ENCODE results near the gene UBIAD1.
A peak's percentile ranks its signal among the peaks of the same experiment; 100 is the strongest.

UBIAD1 gene

DNA sequence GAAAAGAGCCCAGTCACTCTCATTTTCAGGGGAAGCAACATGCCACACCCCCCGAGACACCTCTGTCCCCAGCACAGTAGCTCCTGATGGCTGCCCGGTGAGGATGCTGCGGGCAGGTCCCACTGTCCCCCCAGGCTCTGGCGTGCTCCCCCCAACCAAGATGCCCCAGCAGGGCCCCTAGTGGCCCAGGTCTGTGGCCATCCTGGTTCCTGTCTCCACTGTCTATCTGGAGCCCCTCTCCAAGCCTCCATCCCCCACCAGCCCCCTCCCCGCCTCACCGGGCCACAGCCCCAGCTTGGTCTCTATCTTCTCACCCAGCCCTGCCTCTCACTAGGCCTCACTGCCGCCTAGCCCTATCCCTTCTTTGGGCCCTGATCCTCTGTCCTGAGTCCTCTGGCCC lies 61.8 kb downstream of the UBIAD1 start:
- TF ChIP-seq, protein P1, sequence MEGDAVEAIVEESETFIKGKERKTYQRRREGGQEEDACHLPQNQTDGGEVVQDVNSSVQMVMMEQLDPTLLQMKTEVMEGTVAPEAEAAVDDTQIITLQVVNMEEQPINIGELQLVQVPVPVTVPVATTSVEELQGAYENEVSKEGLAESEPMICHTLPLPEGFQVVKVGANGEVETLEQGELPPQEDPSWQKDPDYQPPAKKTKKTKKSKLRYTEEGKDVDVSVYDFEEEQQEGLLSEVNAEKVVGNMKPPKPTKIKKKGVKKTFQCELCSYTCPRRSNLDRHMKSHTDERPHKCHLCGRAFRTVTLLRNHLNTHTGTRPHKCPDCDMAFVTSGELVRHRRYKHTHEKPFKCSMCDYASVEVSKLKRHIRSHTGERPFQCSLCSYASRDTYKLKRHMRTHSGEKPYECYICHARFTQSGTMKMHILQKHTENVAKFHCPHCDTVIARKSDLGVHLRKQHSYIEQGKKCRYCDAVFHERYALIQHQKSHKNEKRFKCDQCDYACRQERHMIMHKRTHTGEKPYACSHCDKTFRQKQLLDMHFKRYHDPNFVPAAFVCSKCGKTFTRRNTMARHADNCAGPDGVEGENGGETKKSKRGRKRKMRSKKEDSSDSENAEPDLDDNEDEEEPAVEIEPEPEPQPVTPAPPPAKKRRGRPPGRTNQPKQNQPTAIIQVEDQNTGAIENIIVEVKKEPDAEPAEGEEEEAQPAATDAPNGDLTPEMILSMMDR (IDR thresholded peaks at IDR 0.05) = no peak
- Mint-ChIP-seq H3K4me3 (no peak overlapping the region), H3K4me1 (peaks cover 68% of the 10 kb centered on the region), H3K27ac (no peak overlapping the region), H3K9me3 (no peaks in the 10 kb centered on the region), H3K27me3 (ENCODE audit: low read depth, poor library complexity) (peaks cover 9% of the 10 kb centered on the region), H3K36me3 (ENCODE audit: low read depth) (no peaks in the 10 kb centered on the region)
- no peak for DNase-seq

DNA sequence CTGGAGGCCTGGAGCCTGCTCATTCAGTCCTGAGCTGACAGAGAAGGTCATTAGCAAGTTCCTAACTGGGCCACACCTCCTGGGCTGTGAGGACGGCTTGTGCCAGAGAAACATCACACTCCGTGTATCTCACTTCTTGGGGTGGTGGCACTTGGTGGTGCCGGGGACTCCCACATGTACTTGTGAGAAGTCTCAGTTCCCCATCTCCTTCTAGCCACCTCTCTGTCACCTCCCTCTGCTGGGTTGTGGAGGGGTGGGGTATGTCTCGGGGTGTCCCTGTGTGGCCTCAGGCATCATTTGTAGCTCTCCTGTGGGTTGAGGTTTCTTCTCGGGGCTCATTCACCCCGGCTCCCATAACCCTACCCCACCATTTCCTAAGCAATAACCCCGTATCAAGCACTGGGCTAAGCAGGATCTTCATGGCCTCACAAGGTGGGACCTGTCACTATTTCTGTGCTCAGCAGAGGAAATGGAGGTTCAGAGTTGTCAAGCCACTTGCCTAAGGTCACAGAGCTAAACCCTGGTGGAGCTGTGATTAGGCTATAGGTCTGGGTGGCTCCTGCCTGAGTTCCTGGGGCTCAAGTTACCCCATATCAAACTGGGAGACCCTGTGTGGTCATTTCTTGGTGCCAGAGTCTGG lies 62.5 kb downstream of the UBIAD1 start:
- Mint-ChIP-seq H3K36me3 (ENCODE audit: low read depth) (no peaks in the 10 kb centered on the region), H3K27me3 (ENCODE audit: low read depth, poor library complexity) (peaks cover 6% of the 10 kb centered on the region), H3K4me3 (no peak overlapping the region), H3K27ac (no peak overlapping the region), H3K4me1 (peaks cover 76% of the 10 kb centered on the region), H3K9me3 (no peaks in the 10 kb centered on the region)
- DNase-seq = no peak
- TF ChIP-seq, protein P1 (IDR thresholded peaks at IDR 0.05) = no peak

DNA sequence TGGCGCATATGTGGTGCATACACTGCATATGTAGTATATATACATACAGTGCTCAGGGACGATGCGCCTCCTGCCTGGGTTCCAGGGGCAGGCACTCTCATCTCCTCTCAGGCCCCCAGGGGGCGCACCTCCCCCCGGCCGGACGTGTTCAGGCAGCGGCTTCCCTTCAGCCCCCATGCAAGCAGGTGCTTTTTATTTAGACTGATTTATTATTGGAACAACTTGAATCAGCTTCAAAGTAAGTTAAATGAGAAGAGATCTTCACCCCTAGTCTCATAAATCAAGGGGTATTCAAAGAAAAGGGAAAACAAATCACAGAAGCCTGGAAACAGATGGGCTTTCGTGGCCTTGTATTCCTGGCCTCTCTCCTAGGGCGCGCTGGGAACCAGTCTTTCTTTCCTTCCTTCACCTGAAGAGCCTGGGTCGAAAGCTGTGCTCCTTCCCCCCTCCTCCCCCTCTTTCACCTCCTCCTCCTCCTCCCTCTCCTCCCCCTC lies 64.6 kb downstream of the UBIAD1 start:
- Mint-ChIP-seq H3K27ac (peak overlapping the region; percentile 69), H3K4me3 (no peak overlapping the region), H3K4me1 (peaks cover 81% of the 10 kb centered on the region), H3K9me3 (no peaks in the 10 kb centered on the region), H3K27me3 (ENCODE audit: low read depth, poor library complexity) (peaks cover 3% of the 10 kb centered on the region), H3K36me3 (ENCODE audit: low read depth) (no peaks in the 10 kb centered on the region)
- peak; percentile 86 for DNase-seq
- TF ChIP-seq, protein P1 (IDR thresholded peaks at IDR 0.05) = peak; percentile 91
